ENCODE data around the gene RPTOR. TPM values are rescaled to one million over a fixed set of nuclear protein-coding genes. Genes with fewer than 3 reads are reported as not detected.

RPTOR gene
- total and polyA plus RNA-seq, 2 experiments from 2014 or later = 6.6 to 16.1 TPM

- Histone ChIP-seq H3K36me3 (ENCODE audit: low read depth) (no peaks in the 10 kb centered on the region), H2AFZ (no peak overlapping the region), H3K79me2 (ENCODE audit: insufficient read depth) (no peaks in the 10 kb centered on the region), H3K4me3 (no peak overlapping the region), H3F3A (ENCODE audit: insufficient read depth) (peaks cover 25% of the 10 kb centered on the region), H3K27me3 (replicated peaks; ENCODE audit: insufficient read depth) (no peaks in the 10 kb centered on the region), H3K4me1 (ENCODE audit: insufficient read depth) (peaks cover 21% of the 10 kb centered on the region), H4K20me1 (ENCODE audit: insufficient read depth) (no peaks in the 10 kb centered on the region), H3K27ac (no peak overlapping the region), H3K9ac (no peak overlapping the region), H3K9me3 (ENCODE audit: low read depth) (no peaks in the 10 kb centered on the region), H3K4me2 (ENCODE audit: unreplicated experiment) (no peak overlapping the region), H3K9me2 (ENCODE audit: insufficient read depth) (no peaks in the 10 kb centered on the region)
- in situ Hi-C loops (cut with MboI) = no loop called here
- DNase-seq = no peak
- TF ChIP-seq EZH2 (IDR thresholded peaks at IDR 0.05; ENCODE audit: insufficient read depth, poor library complexity, severe bottlenecking) = no peak
- no peak for TF ChIP-seq EZH2phosphoT487 (IDR thresholded peaks at IDR 0.05; ENCODE audit: insufficient read depth, low read depth)
- WGBS, 2 experiments (ENCODE audit: low coverage in 1 of 2, low lambda C conversion rate in 2 of 2, missing lambda C conversion rate in 2 of 2) = 96 to 98% methylated on average over 16 of the region's 16 CpGs
Measured at GRCh38 chr17:80894726-80895125, 350.1 kb downstream of the RPTOR start.

- Histone ChIP-seq H4K20me1 (ENCODE audit: insufficient read depth) (no peaks in the 10 kb centered on the region), H3K9me3 (ENCODE audit: low read depth) (no peaks in the 10 kb centered on the region), H3K4me1 (ENCODE audit: insufficient read depth) (peaks cover 21% of the 10 kb centered on the region), H3K9ac (no peak overlapping the region), H3K79me2 (ENCODE audit: insufficient read depth) (no peaks in the 10 kb centered on the region), H3K4me2 (ENCODE audit: unreplicated experiment) (no peak overlapping the region), H3K9me2 (ENCODE audit: insufficient read depth) (no peaks in the 10 kb centered on the region), H3K27ac (no peak overlapping the region), H2AFZ (no peak overlapping the region), H3F3A (ENCODE audit: insufficient read depth) (peaks cover 21% of the 10 kb centered on the region), H3K36me3 (ENCODE audit: low read depth) (no peaks in the 10 kb centered on the region), H3K27me3 (replicated peaks; ENCODE audit: insufficient read depth) (no peaks in the 10 kb centered on the region), H3K4me3 (no peak overlapping the region)
- WGBS, 2 experiments (ENCODE audit: low coverage in 1 of 2, low lambda C conversion rate in 2 of 2, missing lambda C conversion rate in 2 of 2) = 96% methylated on average over 21 of the region's 21 CpGs
- in situ Hi-C loops (cut with MboI) = no loop called here
- no peak for TF ChIP-seq EZH2phosphoT487 (IDR thresholded peaks at IDR 0.05; ENCODE audit: insufficient read depth, low read depth)
- TF ChIP-seq EZH2 (IDR thresholded peaks at IDR 0.05; ENCODE audit: insufficient read depth, poor library complexity, severe bottlenecking) = no peak
- DNase-seq = no peak
Measured at GRCh38 chr17:80895366-80895765, 350.7 kb downstream of the RPTOR start.

GRCh38 chr17:80898716-80899115 is 354.1 kb downstream of the RPTOR start:
- H3F3A ChIP-seq (ENCODE audit: insufficient read depth) = no peaks in the 10 kb centered on the region
- no peaks in the 10 kb centered on the region for H3K9me3 ChIP-seq (ENCODE audit: low read depth)
- H3K27me3 ChIP-seq (replicated peaks; ENCODE audit: insufficient read depth) = no peaks in the 10 kb centered on the region
- no peak overlapping the region for H3K9ac ChIP-seq
- no peak overlapping the region for H3K4me2 ChIP-seq (ENCODE audit: unreplicated experiment)
- H3K4me3 ChIP-seq = no peak overlapping the region
- in situ Hi-C loops (cut with MboI) = no loop called here
- no peak overlapping the region for H2AFZ ChIP-seq
- no peaks in the 10 kb centered on the region for H4K20me1 ChIP-seq (ENCODE audit: insufficient read depth)
- H3K36me3 ChIP-seq (ENCODE audit: low read depth) = no peaks in the 10 kb centered on the region
- WGBS, 2 experiments (ENCODE audit: low coverage in 1 of 2, low lambda C conversion rate in 2 of 2, missing lambda C conversion rate in 2 of 2) = 97 to 99% methylated on average over 13 of the region's 13 CpGs
- TF ChIP-seq EZH2phosphoT487 (IDR thresholded peaks at IDR 0.05; ENCODE audit: insufficient read depth, low read depth) (no peak), EZH2 (IDR thresholded peaks at IDR 0.05; ENCODE audit: insufficient read depth, poor library complexity, severe bottlenecking) (no peak)
- no peak overlapping the region for H3K27ac ChIP-seq
- H3K4me1 ChIP-seq (ENCODE audit: insufficient read depth) = no peaks in the 10 kb centered on the region
- no peaks in the 10 kb centered on the region for H3K79me2 ChIP-seq (ENCODE audit: insufficient read depth)
- no peaks in the 10 kb centered on the region for H3K9me2 ChIP-seq (ENCODE audit: insufficient read depth)
- no peak for DNase-seq

GRCh38 chr17:80899402-80900268 is 355.0 kb downstream of the RPTOR start:
- H2AFZ ChIP-seq = no peak overlapping the region
- no peak overlapping the region for H3K4me3 ChIP-seq
- no peak overlapping the region for H3K9ac ChIP-seq
- 80 to 82% methylated on average over 19 to 22 of the region's 22 CpGs for WGBS, 2 experiments (ENCODE audit: low coverage in 1 of 2, low lambda C conversion rate in 2 of 2, missing lambda C conversion rate in 2 of 2)
- H3K4me1 ChIP-seq (ENCODE audit: insufficient read depth) = no peaks in the 10 kb centered on the region
- H3K36me3 ChIP-seq (ENCODE audit: low read depth) = no peaks in the 10 kb centered on the region
- no peak overlapping the region for H3K27ac ChIP-seq
- no peaks in the 10 kb centered on the region for H3K9me2 ChIP-seq (ENCODE audit: insufficient read depth)
- TF ChIP-seq EZH2 (IDR thresholded peaks at IDR 0.05; ENCODE audit: insufficient read depth, poor library complexity, severe bottlenecking) (no peak), EZH2phosphoT487 (IDR thresholded peaks at IDR 0.05; ENCODE audit: insufficient read depth, low read depth) (no peak)
- H3K9me3 ChIP-seq (ENCODE audit: low read depth) = no peaks in the 10 kb centered on the region
- no peaks in the 10 kb centered on the region for H3F3A ChIP-seq (ENCODE audit: insufficient read depth)
- no peaks in the 10 kb centered on the region for H3K27me3 ChIP-seq (replicated peaks; ENCODE audit: insufficient read depth)
- no peak overlapping the region for H3K4me2 ChIP-seq (ENCODE audit: unreplicated experiment)
- peak; percentile 58 for DNase-seq
- H3K79me2 ChIP-seq (ENCODE audit: insufficient read depth) = no peaks in the 10 kb centered on the region
- in situ Hi-C loops (cut with MboI) = no loop called here
- H4K20me1 ChIP-seq (ENCODE audit: insufficient read depth) = no peaks in the 10 kb centered on the region
